IMR-90 (cell line): ENCODE data around the gene SYNE3. TPM values are rescaled to one million over a fixed set of nuclear protein-coding genes. Genes with fewer than 3 reads are reported as not detected.
A peak's percentile ranks its signal among the peaks of the same experiment; 100 is the strongest.

Experiments
- ATAC-seq: fragments of 200-7000 bp; cut with Tn5 transposase; 2 replicates; pipeline ENCODE4 v1.9.1; 2020; ENCODE audit warnings: low read depth, mild to moderate bottlenecking, moderate library complexity
- BruUV-seq: library from RNA; stranded (reverse); fragments of 400-500 nt; replicated peaks from 2 replicates; lab custom pipeline; 2021; lab: Mats Ljungman, UMichigan
- CTCF ChIA-PET: fragments of 300-600 bp; formaldehyde crosslinking; extraction: SDS; loops from one replicate; lab custom pipeline; 2021; ENCODE audit warnings: antibody characterized with exemption; lab: Yijun Ruan, JAX
- POLR2A ChIA-PET: fragments of 300-600 bp; sonication (Branson Sonifier 250); formaldehyde crosslinking; loops from one replicate; lab custom pipeline; 2022; ENCODE audit warnings: antibody characterized with exemption; ENCODE audit not compliant: unreplicated experiment; lab: Charles Lee
- DNase-seq: peaks from one replicate; pipeline ENCODE4 v3.0.0; 2013
- H2AFZ ChIP-seq: replicated peaks from 2 replicates; pipeline ENCODE3; 2013; ENCODE audit warnings: low read length, mild to moderate bottlenecking; ENCODE audit not compliant: poor library complexity
- H2AK5ac ChIP-seq: 2 replicates; pipeline ENCODE4 v1.6.1; 2013; ENCODE audit warnings: low read depth, low read length, inconsistent platforms
- H2AK9ac ChIP-seq: replicated peaks from 2 replicates; pipeline ENCODE3; 2013; ENCODE audit warnings: mild to moderate bottlenecking, low read depth, low read length, moderate library complexity; ENCODE audit not compliant: poor library complexity
- H2BK120ac ChIP-seq: 2 replicates; pipeline ENCODE4 v1.6.1; 2013; ENCODE audit warnings: low read depth, low read length, inconsistent platforms
- H2BK15ac ChIP-seq: 3 replicates; pipeline ENCODE4 v1.6.1; 2013; ENCODE audit warnings: low read depth, low read length, inconsistent platforms
- H2BK20ac ChIP-seq: 2 replicates; pipeline ENCODE4 v1.6.1; 2013; ENCODE audit warnings: low read depth, mild to moderate bottlenecking, inconsistent platforms, low read length, moderate library complexity
- H2BK5ac ChIP-seq: 2 replicates; pipeline ENCODE4 v1.6.1; 2013; ENCODE audit warnings: mild to moderate bottlenecking, low read depth, low read length, inconsistent platforms; ENCODE audit not compliant: poor library complexity, severe bottlenecking
- H3K14ac ChIP-seq: replicated peaks from 2 replicates; pipeline ENCODE4 v1.6.1; 2013; ENCODE audit warnings: low read depth, low read length, inconsistent platforms
- H3K18ac ChIP-seq: 2 replicates; pipeline ENCODE4 v1.6.1; 2013; ENCODE audit warnings: low read depth, low read length, control low read depth
- H3K23ac ChIP-seq: 2 replicates; pipeline ENCODE4 v1.6.1; 2013; ENCODE audit warnings: low read depth, low read length, inconsistent platforms
- H3K27ac ChIP-seq: 2 replicates; pipeline ENCODE4 v1.5.1; 2013; ENCODE audit warnings: mild to moderate bottlenecking, control low read depth, low read length; ENCODE audit not compliant: insufficient read depth
- H3K27me3 ChIP-seq: 2 replicates; pipeline ENCODE4 v1.6.1; 2013; ENCODE audit warnings: low read length; ENCODE audit not compliant: control insufficient read depth, insufficient read depth
- H3K36me3 ChIP-seq: 2 replicates; pipeline ENCODE4 v1.6.1; 2013; ENCODE audit warnings: low read length, mixed read lengths; ENCODE audit not compliant: control insufficient read depth, insufficient read depth
- H3K4ac ChIP-seq: 2 replicates; pipeline ENCODE4 v1.6.1; 2013; ENCODE audit warnings: low read depth, low read length, inconsistent platforms
- H3K4me1 ChIP-seq: 2 replicates; pipeline ENCODE4 v1.6.1; 2013; ENCODE audit warnings: low read length, mixed read lengths; ENCODE audit not compliant: control insufficient read depth, insufficient read depth
- H3K4me2 ChIP-seq: 2 replicates; pipeline ENCODE4 v1.6.1; 2013; ENCODE audit warnings: low read depth, mild to moderate bottlenecking, control low read depth, low read length, moderate library complexity
- H3K4me3 ChIP-seq: 2 replicates; pipeline ENCODE4 v1.5.1; 2013; ENCODE audit warnings: low read depth, mild to moderate bottlenecking, control low read depth, low read length, moderate library complexity; ENCODE audit not compliant: insufficient read depth
- H3K56ac ChIP-seq: 2 replicates; pipeline ENCODE4 v1.6.1; 2013; ENCODE audit warnings: low read length, inconsistent platforms; ENCODE audit not compliant: insufficient read depth; ENCODE audit errors: extremely low read depth
- H3K79me1 ChIP-seq, 2 experiments: 2 replicates each; pipeline ENCODE4 v1.6.1; 2013; ENCODE audit warnings: low read length in 2 of 2, inconsistent platforms in 1 of 2, low read depth in 1 of 2
- H3K9ac ChIP-seq: 2 replicates; pipeline ENCODE4 v1.6.1; 2013; ENCODE audit warnings: low read depth, low read length, control low read depth
- H3K9me1 ChIP-seq: 2 replicates; pipeline ENCODE4 v1.6.1; 2013; ENCODE audit warnings: low read length, inconsistent platforms; ENCODE audit not compliant: insufficient read depth
- H3K9me3 ChIP-seq: 2 replicates; pipeline ENCODE4 v1.6.1; 2013; ENCODE audit warnings: low read length; ENCODE audit not compliant: control insufficient read depth, insufficient read depth
- H4K20me1 ChIP-seq: 2 replicates; pipeline ENCODE4 v1.6.1; 2013; ENCODE audit warnings: low read length, inconsistent platforms; ENCODE audit not compliant: insufficient read depth
- H4K5ac ChIP-seq: 2 replicates; pipeline ENCODE4 v1.6.1; 2013; ENCODE audit warnings: mild to moderate bottlenecking, low read depth, low read length, control low read depth
- H4K8ac ChIP-seq, 2 experiments: 2 replicates each; pipeline ENCODE4 v1.6.1; 2013; ENCODE audit warnings: low read depth in 2 of 2, low read length in 2 of 2, control low read depth in 1 of 2, inconsistent platforms in 1 of 2
- H4K91ac ChIP-seq: 2 replicates; pipeline ENCODE4 v1.6.1; 2013; ENCODE audit warnings: low read depth, low read length, inconsistent platforms; ENCODE audit not compliant: insufficient read depth
- BHLHE40 ChIP-seq: fragments of 150-350 bp; IDR thresholded peaks from 2 replicates; pipeline ENCODE4 v1.6.1; 2016; ENCODE audit warnings: mild to moderate bottlenecking, low read depth, low read length
- CEBPB ChIP-seq: IDR thresholded peaks from 2 replicates; pipeline ENCODE4 v1.6.1; 2012; ENCODE audit warnings: low read depth, low read length, improper control_type of control experiment
- CHD1 ChIP-seq: IDR thresholded peaks from 2 replicates; pipeline ENCODE4 v1.6.1; 2012; ENCODE audit warnings: low read depth, low read length, improper control_type of control experiment
- CTCF ChIP-seq: conservative IDR thresholded peaks from 2 replicates; pipeline ENCODE4 v1.5.1; 2012; ENCODE audit warnings: mild to moderate bottlenecking, low read depth, low read length, improper control_type of control experiment
- NFE2L2 ChIP-seq: fragments of 150-350 bp; IDR thresholded peaks from 2 replicates; pipeline ENCODE4 v1.6.1; 2016; ENCODE audit warnings: low read depth, mild to moderate bottlenecking, low read length
- POLR2A ChIP-seq: IDR thresholded peaks from 2 replicates; pipeline ENCODE4 v1.6.1; 2012; ENCODE audit warnings: mild to moderate bottlenecking, low read depth, low read length
- RAD21 ChIP-seq: IDR thresholded peaks from 2 replicates; pipeline ENCODE4 v1.6.1; 2012; ENCODE audit warnings: low read length, improper control_type of control experiment
- RFX5 ChIP-seq: IDR thresholded peaks from 2 replicates; pipeline ENCODE4 v1.8.0; 2012; ENCODE audit warnings: low read depth, mild to moderate bottlenecking, low read length, moderate library complexity
- WGBS, 2 experiments: methylation state at CpG; one replicate each; pipeline versions ENCODE4 v1.1.5 to v1.1.7; 2013; ENCODE audit warnings: missing lambda C conversion rate in 2 of 2; ENCODE audit not compliant: insufficient read length in 1 of 2; ENCODE audit errors: extremely low coverage in 2 of 2; 5-methylcytosine and 5-hydroxymethylcytosine counted together
- dilution Hi-C: fragments of 300-500 bp; cut with HindIII; formaldehyde crosslinking; loops from one replicate; pipeline ENCODE4 v1.14.3; 2018; ENCODE audit warnings: low sequenced_read_pairs; ENCODE audit not compliant: unreplicated experiment
- in situ Hi-C: fragments of 300-500 bp; cut with MboI; formaldehyde crosslinking; loops from 3 replicates; pipeline ENCODE4 v1.14.3; 2019; ENCODE audit warnings: low sequenced_read_pairs, inconsistent platforms, mixed read lengths
- intact Hi-C: fragments of 100-400 bp; cut with micrococcal nuclease; formaldehyde crosslinking; loops from 2 replicates; pipeline ENCODE4 v1.10.0; 2022
- polyA plus RNA-seq, 3 experiments: library from polyadenylated mRNA; depleted of rRNA; stranded (reverse); fragments of >200 nt; gene quantifications; 2 replicates each; pipeline ENCODE4 v1.2.3, GENCODE V29; 2012; ENCODE audit warnings: low replicate concordance in 1 of 3
- total RNA-seq: library from RNA; depleted of rRNA; stranded (reverse); fragments of >200 nt; gene quantifications from 2 replicates; pipeline ENCODE4 v1.2.3, GENCODE V29; 2012

The SYNE3 gene
- total and polyA plus RNA-seq, 2 of the 4 experiments (the other 2 are of a cell fraction): 2.9 to 5.0 TPM

- peak overlapping the region in 1 of 2 experiments; percentile 47; a peak in 1 of 4 replicates for H4K8ac ChIP-seq
- no TSS peak for BruUV-seq
- H3K79me1 ChIP-seq: peaks cover 17 to 63% of the 10 kb centered on the region in 2 experiments; a peak in 3 of 4 replicates
- H3K23ac ChIP-seq: peak overlapping the region; percentile 43; the same call in 1 of the 2 replicates
- TF ChIP-seq RFX5 (no peak), POLR2A (no peak), RAD21 (no peak), CHD1 (no peak), CEBPB (no peak), BHLHE40 (no peak), CTCF (no peak), NFE2L2 (no peak)
- no peak overlapping the region for H2BK5ac ChIP-seq
- peaks cover 5% of the 10 kb centered on the region; the same call in 1 of the 2 replicates for H4K20me1 ChIP-seq
- no peaks in the 10 kb centered on the region for H3K9me3 ChIP-seq
- H2AK5ac ChIP-seq: no peak overlapping the region
- DNase-seq (no peak), ATAC-seq (peak; percentile 22; the same call in 1 of the 2 replicates)
- no peak overlapping the region for H4K91ac ChIP-seq
- 80% methylated on average over 1 of the region's 9 CpGs; no CpG with 5 or more reads in 1 of the 2 experiments for WGBS, 2 experiments
- H3K9ac ChIP-seq: no peak overlapping the region
- no peak overlapping the region for H3K4me3 ChIP-seq
- H3K4me2 ChIP-seq: no peak overlapping the region
- no peak overlapping the region for H3K56ac ChIP-seq
- H3K4ac ChIP-seq: peak overlapping the region; percentile 38; the same call in 1 of the 2 replicates
- H2BK15ac ChIP-seq: no peak overlapping the region
- H3K18ac ChIP-seq: no peak overlapping the region
- H3K4me1 ChIP-seq: peaks cover 10% of the 10 kb centered on the region; the same call in 1 of the 2 replicates
- H3K14ac ChIP-seq: no peak overlapping the region
- in situ Hi-C loops: no loop called here
- no peak overlapping the region for H2BK120ac ChIP-seq
- H3K9me1 ChIP-seq: peaks cover 19% of the 10 kb centered on the region
- H3K36me3 ChIP-seq: no peaks in the 10 kb centered on the region
- no peak overlapping the region for H2AFZ ChIP-seq
- no peak overlapping the region for H3K27ac ChIP-seq
- POLR2A ChIA-PET: no interaction called here
- dilution Hi-C loops: no loop called here
- no peaks in the 10 kb centered on the region for H3K27me3 ChIP-seq
- intact Hi-C loops: no loop called here
- CTCF ChIA-PET: no interaction called here
- no peak overlapping the region for H2BK20ac ChIP-seq
- H2AK9ac ChIP-seq: peak overlapping the region; percentile 31
- no peak overlapping the region for H4K5ac ChIP-seq
Measured at GRCh38 chr14:95489214-95490137, 27.0 kb downstream of the SYNE3 start.
